CD4-positive, alpha-beta T cell treated with Interleukin-1 beta for 1 hour (primary cell): ENCODE results near the gene SPATS2L.

ENCODE experiments used
- DNase-seq, 2 donors: peaks; one replicate each; pipeline ENCODE4 v3.0.0-alpha.2; 2020 to 2022

Gene SPATS2L

DNA sequence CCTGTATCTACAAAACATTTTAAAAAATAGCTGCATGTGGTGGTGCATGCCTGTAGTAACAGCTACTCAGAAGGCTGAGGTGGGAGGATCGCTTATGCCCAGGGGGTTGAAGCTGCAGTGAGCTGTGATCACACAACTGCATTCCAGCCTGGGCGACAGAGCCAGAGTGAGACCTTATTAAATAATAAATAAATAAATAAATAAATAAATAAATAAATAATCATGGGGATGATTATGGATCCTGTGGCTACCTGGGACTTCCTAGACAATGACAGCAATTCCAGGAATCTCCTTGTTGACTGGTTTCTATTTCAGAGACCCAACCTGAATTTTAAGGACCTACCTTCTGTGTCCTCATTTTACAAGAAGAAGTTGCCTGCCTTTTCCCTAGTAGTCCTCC is 111.9 kb downstream of the SPATS2L start:
- no peak for DNase-seq

DNA sequence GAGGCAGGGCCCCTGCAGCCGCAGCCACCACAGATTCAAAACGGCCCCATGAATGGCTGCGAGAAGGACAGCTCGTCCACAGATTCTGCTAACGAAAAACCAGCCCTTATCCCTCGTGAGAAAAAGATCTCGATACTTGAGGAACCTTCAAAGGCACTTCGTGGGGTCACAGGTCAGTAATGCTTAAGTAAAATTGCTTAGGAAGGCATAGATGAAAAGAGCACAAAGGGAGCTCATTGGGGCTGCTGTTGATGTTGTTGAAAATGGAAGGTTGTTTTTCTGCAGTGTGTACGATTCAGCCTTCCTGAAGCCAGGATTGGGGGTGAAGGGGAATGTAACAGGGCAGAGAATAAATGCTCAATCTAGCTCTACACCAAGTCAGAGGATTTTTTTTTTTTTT is 112.8 kb downstream of the SPATS2L start:
- DNase-seq, result no peak

DNA sequence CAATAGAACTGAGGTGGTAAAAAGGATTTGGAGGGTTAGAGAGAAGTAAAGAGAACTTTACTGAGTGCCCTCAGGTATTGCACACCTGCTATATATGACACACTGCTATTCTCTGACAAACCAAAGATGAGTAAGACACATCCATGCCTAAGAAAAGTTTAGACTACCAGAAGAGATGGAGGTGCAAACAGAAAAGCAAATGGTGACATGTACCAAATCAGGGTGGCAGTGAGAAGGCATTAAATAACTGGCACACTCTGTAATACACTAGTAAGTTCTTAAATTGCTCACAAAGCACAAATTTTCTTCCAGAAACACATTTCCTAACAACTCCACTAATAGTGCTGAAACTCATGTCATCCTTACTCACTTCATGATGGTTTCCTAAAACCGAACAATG is 114.8 kb downstream of the SPATS2L start:
- no peak for DNase-seq

DNA sequence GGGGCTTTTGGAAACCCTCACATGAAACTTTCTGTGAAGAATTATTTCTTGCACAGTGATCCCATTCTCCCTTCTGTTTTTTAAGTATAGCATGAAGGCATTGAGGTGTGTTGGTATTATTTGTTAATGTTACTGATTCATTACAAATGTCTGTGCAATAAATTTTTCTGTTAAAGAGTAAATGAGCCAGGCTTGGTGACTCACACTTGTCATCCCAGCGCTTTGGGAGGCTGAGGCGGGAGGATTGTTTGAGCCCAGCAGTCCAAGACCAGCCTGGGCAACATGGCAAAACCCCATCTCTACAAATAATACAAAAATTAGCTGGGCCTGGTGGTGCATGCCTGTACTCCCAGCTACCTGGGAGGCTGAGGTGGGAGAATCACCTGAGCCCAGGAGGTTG is 115.6 kb downstream of the SPATS2L start:
- DNase-seq, result no peak

DNA sequence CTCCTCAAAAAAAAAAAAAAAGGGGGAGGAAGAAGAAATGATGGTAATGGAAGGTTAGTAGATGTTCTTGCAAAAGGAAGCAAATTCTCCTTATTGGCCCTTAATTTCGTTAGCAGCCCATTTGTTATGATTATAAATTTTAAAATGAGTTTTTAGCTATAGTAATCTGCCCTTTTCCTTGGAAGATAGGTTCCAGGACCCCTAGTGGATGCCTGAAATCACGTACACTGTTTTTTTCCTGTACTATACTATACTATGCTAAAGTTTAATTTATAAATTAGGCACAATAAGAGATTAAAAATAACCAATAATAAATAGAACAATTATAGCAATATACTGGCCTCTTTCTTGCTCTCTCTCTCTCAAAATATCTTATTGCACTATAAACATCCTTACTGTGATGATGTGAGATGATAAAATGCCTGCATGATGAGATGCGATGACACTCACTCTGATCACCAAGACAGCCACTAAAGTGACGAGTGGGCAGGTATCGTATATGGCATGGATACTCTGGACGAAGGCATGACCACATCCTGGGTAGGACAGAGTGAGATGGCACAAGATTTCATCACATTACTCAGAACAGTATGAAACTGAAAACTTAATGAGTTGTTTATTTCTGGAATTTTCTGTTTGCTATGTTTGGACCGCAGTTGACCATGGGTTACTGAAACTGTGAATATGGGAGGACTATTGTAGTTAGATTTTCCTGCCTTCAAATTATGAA is 116.2 kb downstream of the SPATS2L start:
- DNase-seq, result no peak

DNA sequence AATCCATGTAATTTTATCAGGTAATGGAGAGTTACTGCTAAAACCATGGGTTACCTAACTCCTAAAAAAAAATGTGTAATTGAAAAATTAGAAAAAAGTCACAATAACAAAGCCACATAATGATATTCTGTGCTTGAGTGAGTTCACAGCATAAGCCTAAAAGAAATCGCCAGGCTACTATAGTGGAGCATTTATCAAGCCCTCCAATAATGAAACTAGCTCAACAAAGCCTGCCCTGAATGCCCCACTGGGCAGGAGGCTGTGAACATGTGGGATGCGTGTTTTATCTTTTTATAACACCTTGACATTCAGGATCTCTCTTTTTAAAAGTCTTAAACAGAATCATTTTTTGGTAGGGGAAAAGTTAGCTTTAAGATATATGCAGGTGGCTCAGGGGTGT is 117.0 kb downstream of the SPATS2L start:
- no peak for DNase-seq

DNA sequence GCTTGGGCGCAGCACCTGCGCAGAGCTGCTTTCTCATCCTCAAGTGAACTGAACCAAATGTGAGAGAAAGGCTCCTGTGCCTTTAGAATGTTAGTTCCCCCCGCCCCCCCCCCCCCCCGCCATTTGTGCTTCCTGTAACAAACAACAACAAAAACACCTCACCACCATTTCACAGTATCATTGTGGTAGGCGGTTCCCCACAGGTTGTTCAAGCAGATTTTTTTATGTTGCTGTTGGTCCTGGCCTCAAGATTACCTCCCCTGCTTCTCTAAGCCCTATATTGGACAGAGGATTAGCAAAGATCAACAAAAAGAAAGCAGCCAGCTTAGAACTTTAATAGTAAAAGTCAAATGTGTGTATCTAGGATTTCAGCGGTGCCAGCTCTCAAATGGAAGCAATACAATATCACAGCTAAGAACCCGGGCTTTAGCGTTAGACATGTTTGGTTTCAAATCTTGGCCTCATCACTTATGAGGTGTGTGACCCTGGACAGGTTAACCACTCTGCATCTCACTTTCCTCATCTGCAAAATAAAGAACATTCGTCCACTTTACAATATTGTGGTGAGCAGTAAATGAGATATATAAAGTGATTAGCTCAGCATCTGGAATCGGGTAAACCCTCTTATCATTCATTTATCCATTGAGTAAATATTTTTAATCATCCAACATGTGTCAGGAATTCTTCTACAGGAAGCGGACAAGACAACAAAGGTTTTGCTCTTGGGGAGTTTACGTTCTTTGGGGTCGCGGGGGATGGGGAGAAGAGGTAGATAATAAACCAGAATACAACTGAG is 118.7 kb downstream of the SPATS2L start:
- no peak for DNase-seq

DNA sequence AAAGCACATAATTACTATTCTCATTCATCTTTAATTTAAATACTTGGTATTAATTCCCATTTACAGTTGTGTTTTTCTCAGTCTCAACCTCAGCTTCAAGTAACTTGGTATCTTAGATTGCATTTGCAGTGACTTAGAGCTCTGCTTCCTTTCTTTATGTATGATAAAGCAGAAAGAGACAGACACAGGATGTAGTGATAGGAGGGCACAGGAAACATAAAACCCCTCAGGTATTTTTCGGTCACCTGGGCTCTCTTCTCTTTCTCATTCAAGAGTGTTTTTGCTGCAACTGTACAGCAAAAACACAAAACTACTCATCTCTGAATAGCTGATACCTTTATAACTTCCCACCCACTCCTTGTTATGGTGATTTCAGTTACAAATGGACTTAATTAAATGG is 120.3 kb downstream of the SPATS2L start:
- DNase-seq, result no peak

DNA sequence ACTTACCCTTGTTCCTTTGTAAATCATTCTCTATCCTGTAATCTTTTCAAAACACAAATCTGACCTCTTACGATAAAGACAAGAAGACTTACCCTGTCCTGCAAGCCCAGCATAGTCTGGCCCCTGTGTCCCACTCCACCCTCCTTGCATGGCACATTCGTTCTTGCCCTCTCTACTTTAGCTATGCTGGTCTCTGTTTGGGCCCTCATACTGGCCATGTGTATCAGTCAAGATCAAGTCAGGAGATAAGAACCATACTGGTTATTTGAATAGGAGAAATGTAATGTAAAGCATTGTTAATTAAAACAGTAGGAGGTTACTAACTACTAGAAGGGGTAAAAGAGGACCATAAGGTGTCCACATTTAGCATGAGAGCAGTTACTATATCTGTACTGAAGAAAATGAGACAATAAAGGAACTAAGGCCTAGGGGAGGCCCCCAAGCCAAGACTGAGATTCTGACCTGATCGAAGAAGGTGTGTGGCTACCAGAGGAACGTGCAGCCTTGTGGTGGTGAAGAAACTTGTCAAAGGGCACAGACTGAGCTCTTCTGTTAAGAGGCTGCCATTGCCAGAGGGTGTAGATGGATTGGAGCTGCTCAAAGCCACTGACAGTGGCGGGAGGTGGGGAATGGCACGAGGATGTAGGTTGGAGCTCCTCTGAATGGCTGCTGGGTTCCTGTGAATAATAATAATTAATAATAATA is 122.6 kb downstream of the SPATS2L start:
- DNase-seq, result no peak

DNA sequence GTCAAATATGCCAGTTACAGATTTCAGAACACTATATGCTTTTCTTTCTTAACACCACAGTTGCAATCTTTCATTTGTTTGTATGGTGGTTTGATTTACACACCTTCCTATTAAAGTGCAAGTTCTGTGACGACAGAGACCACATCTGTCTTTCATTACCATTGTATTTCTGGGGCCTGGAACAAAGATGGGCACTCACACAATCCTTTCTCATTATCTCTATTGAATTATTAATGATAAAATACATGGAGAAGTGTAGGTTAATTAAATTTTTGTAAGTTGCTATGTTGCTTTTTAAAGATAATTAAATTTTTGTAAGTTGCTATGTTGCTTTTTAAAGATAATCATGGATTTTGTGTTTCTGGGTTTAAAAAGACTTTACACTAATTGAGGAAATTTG is 123.5 kb downstream of the SPATS2L start:
- no peak for DNase-seq

DNA sequence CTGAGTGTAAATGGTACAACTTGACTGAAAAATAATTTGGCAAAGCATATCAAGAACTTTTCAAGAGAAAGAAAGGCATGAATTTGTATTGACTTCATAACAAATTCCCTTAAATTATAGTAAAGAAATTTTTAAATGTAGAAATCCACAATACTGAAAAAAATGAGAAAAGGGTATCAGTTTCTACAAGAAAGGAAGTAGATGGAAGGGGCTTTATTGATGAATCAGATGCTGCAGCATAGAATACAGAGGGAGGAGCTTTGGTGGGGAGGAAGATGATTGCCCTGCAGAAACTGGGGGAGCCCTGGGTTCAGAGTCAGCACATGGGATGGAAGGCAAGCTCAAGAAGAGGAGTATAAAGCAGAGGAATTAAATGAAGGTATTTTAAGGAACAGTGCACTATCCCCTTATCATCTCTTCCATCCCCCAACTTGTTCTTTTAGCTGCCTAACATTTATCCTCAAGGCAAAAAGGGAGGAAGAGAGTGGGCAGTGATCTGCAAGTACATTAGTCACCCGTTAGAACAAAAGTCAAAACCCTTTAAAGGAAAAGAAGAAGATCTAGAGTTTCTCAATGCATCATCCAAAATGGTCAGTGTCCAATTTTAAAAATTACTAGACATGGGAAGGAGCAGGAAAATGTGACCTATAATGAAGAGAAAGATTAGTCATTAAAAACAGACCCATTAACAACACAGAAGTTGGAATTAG is 125.7 kb downstream of the SPATS2L start:
- no peak for DNase-seq

DNA sequence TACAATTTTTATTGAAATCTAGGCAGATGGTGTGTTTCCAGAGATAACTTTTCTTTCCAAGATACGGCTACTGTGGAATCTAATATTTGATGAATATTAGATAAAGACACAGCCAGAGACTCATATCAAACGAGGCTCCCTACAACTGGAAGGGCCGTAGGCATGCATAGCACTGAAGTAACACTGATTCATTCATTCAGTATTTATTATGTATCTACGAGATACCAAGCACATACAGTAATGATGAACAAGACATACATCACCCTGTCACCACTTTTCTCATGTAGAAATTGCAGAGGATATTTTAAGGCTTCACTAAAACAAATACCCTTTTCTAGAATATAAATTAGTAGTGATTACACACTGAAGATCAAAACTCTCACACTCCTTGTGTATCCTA is 128.9 kb downstream of the SPATS2L start:
- no peak for DNase-seq

DNA sequence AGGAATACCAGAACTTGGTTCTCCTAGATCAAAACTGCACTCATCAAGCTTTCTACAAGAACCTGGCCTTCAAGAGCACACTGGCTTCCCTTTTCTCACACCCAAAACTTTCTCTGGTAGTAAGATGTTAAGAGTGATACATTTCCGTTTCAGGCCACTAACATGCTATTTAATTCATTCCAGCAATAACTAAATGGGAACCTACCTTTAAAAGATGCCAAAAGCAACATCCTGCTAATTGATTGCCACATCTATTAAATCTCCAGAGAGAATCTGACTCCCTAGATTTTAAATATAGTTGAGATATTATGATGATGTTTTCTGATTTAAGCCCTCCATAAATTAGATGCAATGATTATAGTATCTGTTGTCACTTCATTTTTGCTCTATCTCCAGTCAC is 131.8 kb downstream of the SPATS2L start:
- DNase-seq, result no peak

DNA sequence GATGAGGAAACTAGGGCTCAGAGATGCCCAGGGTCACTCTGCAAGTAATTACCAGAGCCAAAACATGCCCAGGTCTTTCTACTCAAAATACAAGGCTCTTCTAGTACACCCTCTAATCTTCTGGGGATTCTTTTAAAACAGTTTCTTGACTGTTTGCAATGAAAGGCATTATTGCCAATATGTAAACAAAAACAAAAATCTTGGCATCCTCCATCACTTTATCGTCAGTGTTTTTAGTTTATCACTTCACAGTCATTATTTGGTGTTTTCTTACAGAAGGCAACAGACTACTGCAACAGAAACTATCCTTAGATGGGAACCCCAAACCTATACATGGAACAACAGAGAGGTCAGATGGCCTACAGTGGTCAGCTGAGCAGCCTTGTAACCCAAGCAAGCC is 132.4 kb downstream of the SPATS2L start:
- DNase-seq, result no peak

DNA sequence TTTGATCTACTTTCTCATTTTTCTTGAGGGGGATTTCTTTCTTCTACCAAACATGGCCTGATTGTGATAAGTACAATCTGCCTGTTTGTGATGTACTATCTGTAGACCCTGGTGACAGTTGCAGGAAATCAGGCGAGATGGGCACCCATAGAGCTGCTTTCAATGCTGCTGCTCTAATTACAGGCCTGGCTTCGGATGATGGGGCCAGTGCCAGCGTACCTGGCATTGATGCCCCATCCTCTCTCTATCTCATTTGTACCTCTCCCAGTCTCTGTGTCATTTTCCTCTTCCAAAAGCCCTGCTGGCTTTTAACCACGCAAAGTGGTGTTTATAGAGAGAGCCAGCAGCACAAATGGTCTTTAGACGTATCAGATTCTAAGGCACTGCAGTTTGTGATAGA is 133.5 kb downstream of the SPATS2L start:
- DNase-seq, result no peak

DNA sequence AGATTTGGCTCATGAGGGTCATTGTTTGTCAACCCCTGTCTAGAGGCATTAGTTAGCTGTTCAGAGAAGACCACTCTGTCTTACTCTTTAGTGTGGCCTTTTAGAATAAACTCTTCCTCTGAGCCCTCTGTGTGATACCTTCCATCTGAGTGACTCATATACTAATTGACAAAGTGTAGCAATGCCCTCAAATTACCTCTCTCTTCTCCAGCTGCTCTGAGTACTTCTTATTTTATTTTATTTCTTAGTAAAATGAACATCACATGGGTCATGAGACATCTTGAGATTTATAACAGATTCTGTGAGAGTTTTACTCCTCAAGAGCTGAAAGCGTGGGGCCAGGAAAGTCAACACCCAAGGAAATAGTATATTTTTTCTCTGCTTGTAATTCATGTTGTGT is 136.0 kb downstream of the SPATS2L start:
- no peak for DNase-seq

DNA sequence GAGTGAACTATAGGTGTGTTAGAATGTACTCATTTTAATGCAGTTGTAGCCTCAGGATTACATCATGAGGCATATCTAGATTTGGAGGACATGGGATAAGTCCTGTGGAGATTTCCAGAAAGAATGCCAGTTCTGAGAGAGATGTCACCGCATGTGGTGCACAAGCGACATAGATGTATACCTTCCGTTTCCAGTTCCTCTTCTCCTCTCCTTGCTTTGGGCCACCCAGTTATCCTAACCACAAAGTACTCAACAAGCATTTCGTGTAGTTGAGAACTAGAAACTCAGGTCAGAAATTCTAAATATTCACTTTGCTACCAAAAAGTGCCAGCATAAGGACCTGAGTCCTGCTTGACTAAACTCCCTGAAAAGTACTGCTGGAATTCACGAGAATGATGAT is 136.9 kb downstream of the SPATS2L start:
- DNase-seq, result no peak

DNA sequence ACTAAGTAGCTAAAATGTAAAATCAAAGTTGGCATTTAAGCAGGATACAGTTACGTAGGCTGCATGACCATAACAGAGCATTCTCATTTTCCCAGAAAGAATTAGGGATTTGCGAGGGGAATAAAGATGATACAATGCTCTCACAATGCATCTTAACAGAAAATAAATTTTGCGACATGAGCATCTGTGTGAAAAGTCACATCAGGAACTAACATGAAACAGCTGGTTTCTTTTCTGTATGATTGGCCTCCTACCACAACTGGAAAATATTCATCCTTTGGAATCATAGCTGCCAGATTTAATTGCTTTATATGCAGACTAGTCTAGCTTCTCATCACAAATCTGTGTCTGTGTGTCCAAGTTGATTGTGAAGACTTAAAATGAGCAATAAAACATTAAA is 137.4 kb downstream of the SPATS2L start:
- DNase-seq, result no peak

DNA sequence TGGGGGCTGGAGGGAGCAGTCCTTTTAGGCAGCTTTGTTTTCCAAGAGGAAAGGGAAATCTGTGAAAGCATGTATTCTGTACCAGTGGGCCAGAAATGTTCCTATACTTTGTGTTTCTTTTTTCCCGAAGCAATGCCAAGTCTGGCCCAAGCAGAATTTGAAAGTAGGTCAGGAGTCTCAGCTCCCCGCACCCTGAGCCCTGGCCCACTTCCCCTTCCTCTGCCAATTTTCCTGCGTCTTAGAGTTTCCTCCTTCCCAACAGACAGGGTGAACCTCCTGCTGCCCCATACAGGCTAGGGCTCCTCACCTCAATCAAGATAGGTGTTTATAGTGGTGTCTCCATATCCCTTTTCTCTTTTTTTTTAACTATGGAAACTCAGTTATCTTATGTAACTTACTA is 138.0 kb downstream of the SPATS2L start:
- no peak for DNase-seq

DNA sequence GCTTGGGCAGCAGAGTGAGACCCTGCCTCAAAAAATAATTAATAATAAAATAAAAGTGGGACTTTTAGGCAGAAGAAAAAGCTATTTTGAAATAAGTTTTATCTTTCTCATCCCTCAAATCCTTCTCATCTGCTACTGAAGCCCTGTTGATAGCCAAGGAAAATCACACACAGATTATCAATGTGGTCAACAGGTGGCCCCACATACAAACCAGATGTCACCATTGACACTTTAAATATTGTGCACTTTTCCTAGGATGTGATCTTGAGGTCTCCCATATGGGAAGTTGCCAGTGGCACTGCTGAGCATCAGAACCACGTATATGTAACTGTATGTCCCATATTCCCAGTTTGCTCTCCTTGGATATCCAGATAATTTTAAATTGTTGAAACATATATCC is 138.8 kb downstream of the SPATS2L start:
- DNase-seq, result no peak

DNA sequence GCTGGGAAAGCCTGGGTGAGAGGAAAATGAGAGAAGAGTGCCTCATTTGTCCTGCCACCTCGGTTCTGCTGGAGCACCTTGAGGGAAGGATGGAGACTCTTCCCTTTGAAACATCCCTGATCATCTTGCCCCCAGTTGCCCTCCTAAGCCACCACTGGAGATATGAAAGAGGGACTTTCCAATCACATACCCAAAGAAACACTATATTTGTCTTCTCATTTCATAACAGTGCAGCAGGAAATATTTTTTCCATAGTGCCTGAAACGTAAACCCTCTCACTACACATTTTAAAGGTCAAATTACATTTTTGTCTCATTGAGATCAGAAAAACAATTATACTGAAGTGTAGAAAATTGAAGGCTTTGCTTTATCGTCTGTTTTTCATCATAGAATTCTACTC is 140.1 kb downstream of the SPATS2L start:
- no peak for DNase-seq

DNA sequence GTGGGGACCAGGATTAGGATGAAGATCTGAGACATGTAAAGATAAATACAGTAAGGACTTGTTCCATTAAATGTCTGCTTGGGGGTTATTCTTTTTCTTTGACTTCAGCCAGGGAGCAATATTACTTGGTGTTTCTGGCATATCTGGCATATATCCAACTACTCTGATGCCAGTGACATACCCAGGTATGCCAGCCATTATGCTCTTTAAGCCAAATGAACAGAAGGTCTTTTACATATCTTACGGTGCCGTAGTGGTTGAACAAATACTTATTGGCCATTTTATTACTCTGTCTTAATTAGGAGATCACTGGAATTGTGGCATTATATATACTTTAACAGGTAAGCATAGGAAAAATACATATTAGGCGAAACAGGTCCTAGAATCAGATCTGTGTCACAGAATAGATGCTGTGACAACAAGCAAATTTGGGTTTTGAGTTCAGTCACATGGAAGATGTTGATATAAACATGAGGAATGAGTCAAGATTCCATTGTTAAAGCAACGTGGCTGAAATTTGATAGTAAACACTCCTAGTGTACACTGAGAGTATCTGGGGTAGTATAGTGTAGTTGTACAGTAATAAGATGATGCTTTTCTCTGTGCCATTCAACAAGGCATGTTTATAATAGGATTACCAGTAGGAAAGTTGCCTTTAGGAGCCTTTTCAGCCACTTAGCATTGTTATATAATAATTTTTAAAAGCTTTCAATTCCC is 140.8 kb downstream of the SPATS2L start:
- no peak for DNase-seq

DNA sequence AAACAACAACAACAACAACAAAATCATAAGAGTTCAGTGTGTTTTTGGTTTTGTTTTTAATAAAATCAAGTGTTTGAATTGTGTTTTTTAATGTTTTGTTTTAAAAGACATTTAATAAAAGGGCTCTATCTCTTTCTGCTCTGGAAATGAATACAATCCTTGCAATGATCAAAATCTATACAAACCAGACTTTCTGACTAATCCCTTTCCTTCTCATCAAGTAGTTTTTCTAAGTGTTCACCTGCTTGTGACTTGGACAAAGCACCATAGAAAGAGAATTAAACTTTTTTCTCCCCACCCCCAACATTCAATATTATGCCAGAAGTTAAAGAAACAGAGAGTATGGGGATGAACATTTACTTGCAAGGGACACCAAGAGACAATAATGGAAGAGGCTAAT is 142.0 kb downstream of the SPATS2L start:
- no peak for DNase-seq
